CD8-positive, alpha-beta memory T cell (primary cell): ENCODE data around the gene LRFN2. TPM values are rescaled to one million over a fixed set of nuclear protein-coding genes. Genes with fewer than 3 reads are reported as not detected.

ENCODE experiments used
- CTCF ChIA-PET: fragments of 350-600 bp; sonication (Branson Sonifier 250); formaldehyde crosslinking; loops from one replicate; lab custom pipeline; 2021; ENCODE audit warnings: antibody characterized with exemption; lab: Charles Lee
- POLR2A ChIA-PET: fragments of 350-600 bp; sonication (Branson Sonifier 250); formaldehyde crosslinking; loops from one replicate; lab custom pipeline; 2021; ENCODE audit warnings: antibody characterized with exemption; lab: Charles Lee
- DNase-seq, 5 donors: peaks; one replicate each; pipeline versions ENCODE4 v3.0.0 to v3.0.0-alpha.2; 2020 to 2022; ENCODE audit warnings: mixed read lengths in 1 of 5
- H3K27ac ChIP-seq: one replicate; pipeline ENCODE4 v1.7.0; 2013; ENCODE audit warnings: low read depth, mild to moderate bottlenecking, low read length, moderate library complexity
- H3K27me3 ChIP-seq: 2 replicates; pipeline ENCODE4 v1.7.0; 2013; ENCODE audit warnings: low read length, mild to moderate bottlenecking; ENCODE audit not compliant: insufficient read depth, poor library complexity, severe bottlenecking
- H3K36me3 ChIP-seq: 2 replicates; pipeline ENCODE4 v1.7.0; 2013; ENCODE audit warnings: mild to moderate bottlenecking, low read length, moderate library complexity; ENCODE audit not compliant: insufficient read depth
- H3K4me1 ChIP-seq: 2 replicates; pipeline ENCODE4 v1.7.0; 2013; ENCODE audit warnings: mild to moderate bottlenecking, low read length, moderate library complexity; ENCODE audit not compliant: insufficient read depth
- H3K4me3 ChIP-seq: 2 replicates; pipeline ENCODE4 v1.7.0; 2013; ENCODE audit warnings: mild to moderate bottlenecking, low read length
- H3K9me3 ChIP-seq: 2 replicates; pipeline ENCODE4 v1.7.0; 2013; ENCODE audit warnings: mild to moderate bottlenecking, low read length
- H3K27ac Mint-ChIP-seq, 8 donors: one replicate each; pipeline ENCODE4 v1.8.0; 2020 to 2021; ENCODE audit warnings: mixed read lengths in 8 of 8, mild to moderate bottlenecking in 6 of 8, inconsistent platforms in 3 of 8, moderate library complexity in 3 of 8
- H3K27me3 Mint-ChIP-seq, 2 donors: one replicate each; pipeline ENCODE4 v1.8.0; 2020 to 2021; ENCODE audit warnings: mixed read lengths in 2 of 2, mild to moderate bottlenecking in 1 of 2, moderate library complexity in 1 of 2
- H3K36me3 Mint-ChIP-seq, 3 donors: one replicate each; pipeline ENCODE4 v1.8.0; 2020 to 2021; ENCODE audit warnings: mixed read lengths in 3 of 3, inconsistent platforms in 1 of 3, mild to moderate bottlenecking in 1 of 3
- H3K4me1 Mint-ChIP-seq, 3 donors: one replicate each; pipeline ENCODE4 v1.8.0; 2020 to 2021; ENCODE audit warnings: mixed read lengths in 3 of 3, inconsistent platforms in 1 of 3, mild to moderate bottlenecking in 1 of 3
- H3K4me3 Mint-ChIP-seq, 7 donors: one replicate each; pipeline ENCODE4 v1.8.0; 2020 to 2021; ENCODE audit warnings: mixed read lengths in 7 of 7, mild to moderate bottlenecking in 6 of 7, moderate library complexity in 4 of 7, inconsistent platforms in 2 of 7
- H3K9me3 Mint-ChIP-seq, 5 donors: one replicate each; pipeline ENCODE4 v1.8.0; 2020 to 2022; ENCODE audit warnings: mixed read lengths in 5 of 5, mild to moderate bottlenecking in 3 of 5, moderate library complexity in 2 of 5, inconsistent platforms in 1 of 5
- polyA plus RNA-seq: library from polyadenylated mRNA; unstranded; fragments of 300-500 nt; fragmentation: Illumina TruSeq; gene quantifications from one replicate; pipeline ENCODE4 v1.2.3, GENCODE V29; 2021
- total RNA-seq, 2 experiments: library from RNA; stranded (reverse); gene quantifications; one replicate each; pipeline ENCODE4 v1.2.3, GENCODE V29; 2021

Gene LRFN2
- total and polyA plus RNA-seq, 3 experiments from 2014 or later: 0.29 TPM; not detected in 2

DNA sequence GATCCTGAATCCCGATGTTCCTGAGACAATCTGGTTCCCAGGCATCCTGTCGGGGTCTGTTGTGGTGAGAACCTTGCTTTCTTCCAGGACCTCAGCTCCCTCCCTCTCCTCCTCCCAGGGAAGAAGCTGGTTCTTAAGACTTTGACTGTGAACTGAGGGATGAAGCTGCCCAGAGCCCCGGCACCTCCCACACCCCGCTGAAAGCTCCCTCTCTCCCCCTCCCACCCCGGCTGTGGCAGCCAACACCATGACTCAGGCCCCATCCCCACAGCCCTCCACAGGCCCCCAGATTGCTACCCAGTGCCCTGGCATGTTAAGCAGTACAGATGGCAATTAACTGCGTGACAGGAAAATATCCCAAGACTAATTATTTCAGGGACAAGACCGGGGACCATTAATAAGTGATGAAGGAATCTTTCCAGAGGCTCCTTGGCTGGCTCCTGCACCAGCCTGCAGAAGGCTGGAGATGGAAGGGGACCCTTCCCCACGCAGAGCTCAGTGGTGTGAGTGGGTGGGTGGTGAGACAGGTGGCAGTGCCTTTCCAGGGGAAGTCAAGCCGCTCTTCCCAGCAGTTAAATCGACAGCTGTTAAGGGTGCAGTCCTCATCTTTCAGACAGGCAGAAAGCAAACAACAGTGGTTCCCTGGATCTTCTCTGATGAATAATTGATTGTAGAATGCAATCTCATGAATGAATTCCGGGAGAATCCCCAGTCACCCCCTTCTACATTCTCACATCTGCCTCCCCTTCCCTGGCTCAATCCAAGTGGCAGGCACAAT, 237.9 kb downstream of the LRFN2 start:
- H3K27me3 Mint-ChIP-seq: peaks cover 0 to 4% of the 10 kb centered on the region in 2 donors
- no peaks in the 10 kb centered on the region for H3K4me1 Mint-ChIP-seq
- no peaks in the 10 kb centered on the region for H3K36me3 ChIP-seq
- no peaks in the 10 kb centered on the region for H3K4me1 ChIP-seq
- DNase-seq: no peak
- CTCF ChIA-PET: no interaction called here
- POLR2A ChIA-PET: no interaction called here
- H3K9me3 Mint-ChIP-seq: peaks cover 0 to 2% (median 0%) of the 10 kb centered on the region in 5 donors
- H3K4me3 ChIP-seq: no peak overlapping the region
- H3K36me3 Mint-ChIP-seq: no peaks in the 10 kb centered on the region
- H3K27me3 ChIP-seq: no peaks in the 10 kb centered on the region
- no peak overlapping the region for H3K27ac ChIP-seq
- H3K9me3 ChIP-seq: no peaks in the 10 kb centered on the region
- H3K4me3 Mint-ChIP-seq: no peak overlapping the region
- no peak overlapping the region for H3K27ac Mint-ChIP-seq

DNA sequence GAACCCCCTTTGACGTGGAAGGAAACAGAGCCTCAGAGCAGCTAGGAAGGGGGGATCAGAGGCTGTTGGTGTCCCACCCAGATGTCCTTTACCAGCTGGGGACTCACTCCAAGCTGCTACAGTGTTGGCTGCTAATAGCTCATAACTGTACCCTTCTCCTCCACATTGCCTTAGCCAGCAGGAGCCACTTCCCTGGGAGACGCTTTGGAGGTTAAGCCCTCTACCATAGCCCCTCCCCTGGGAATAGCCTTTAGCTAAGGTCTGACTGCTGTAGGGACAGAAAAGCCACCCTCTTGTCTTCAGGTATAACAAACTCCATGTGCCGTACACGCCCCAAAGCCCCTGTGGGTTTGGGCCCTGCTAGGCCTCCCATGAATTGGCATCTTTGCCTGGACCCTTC, 238.6 kb downstream of the LRFN2 start:
- H3K4me3 Mint-ChIP-seq: no peak overlapping the region
- ChIA-PET CTCF (no interaction called here), POLR2A (no interaction called here)
- Histone ChIP-seq H3K4me1 (no peaks in the 10 kb centered on the region), H3K36me3 (no peaks in the 10 kb centered on the region), H3K9me3 (no peaks in the 10 kb centered on the region), H3K27ac (no peak overlapping the region), H3K4me3 (no peak overlapping the region), H3K27me3 (no peaks in the 10 kb centered on the region)
- H3K4me1 Mint-ChIP-seq: no peaks in the 10 kb centered on the region
- H3K27me3 Mint-ChIP-seq: peaks cover 0 to 6% of the 10 kb centered on the region in 2 donors
- no peaks in the 10 kb centered on the region for H3K36me3 Mint-ChIP-seq
- H3K27ac Mint-ChIP-seq: no peak overlapping the region
- DNase-seq: no peak
- H3K9me3 Mint-ChIP-seq: peaks cover 0 to 2% (median 0%) of the 10 kb centered on the region in 5 donors

DNA sequence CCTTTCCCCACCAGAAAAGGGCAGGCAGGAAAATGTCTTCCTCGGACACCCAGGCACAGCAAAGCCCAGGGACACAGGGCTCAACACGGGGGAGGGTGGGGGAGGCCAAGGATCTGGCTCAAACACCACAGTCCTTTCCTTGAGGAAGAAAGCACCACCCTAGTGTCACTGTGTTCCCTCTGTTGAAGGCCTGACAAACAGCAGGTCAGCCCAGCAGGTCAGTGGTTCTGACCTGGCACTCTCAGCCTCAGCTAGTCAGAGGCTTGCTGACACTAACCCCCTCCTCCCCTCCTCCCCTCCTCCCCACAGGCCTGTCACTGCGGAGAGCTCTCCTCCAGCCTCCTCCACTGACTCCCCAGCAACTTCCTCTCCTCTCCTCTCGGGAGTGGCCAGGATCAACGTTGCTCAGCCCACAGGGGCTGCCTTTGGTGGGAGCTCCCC, 239.6 kb downstream of the LRFN2 start:
- Histone ChIP-seq H3K9me3 (no peaks in the 10 kb centered on the region), H3K27ac (no peak overlapping the region), H3K27me3 (no peaks in the 10 kb centered on the region), H3K4me1 (no peaks in the 10 kb centered on the region), H3K36me3 (no peaks in the 10 kb centered on the region), H3K4me3 (no peak overlapping the region)
- ChIA-PET POLR2A (no interaction called here), CTCF (interaction anchor here (0.7 kb wide), 1 partner anchor 162 kb away, joined by 3 read pairs; no protein-coding TSS in a partner anchor)
- Mint-ChIP-seq H3K9me3 (peaks cover 0 to 2% (median 0%) of the 10 kb centered on the region in 5 donors), H3K27ac (no peak overlapping the region), H3K27me3 (peaks cover 0 to 6% of the 10 kb centered on the region in 2 donors), H3K4me3 (no peak overlapping the region), H3K36me3 (no peaks in the 10 kb centered on the region), H3K4me1 (no peaks in the 10 kb centered on the region)
- DNase-seq: no peak

DNA sequence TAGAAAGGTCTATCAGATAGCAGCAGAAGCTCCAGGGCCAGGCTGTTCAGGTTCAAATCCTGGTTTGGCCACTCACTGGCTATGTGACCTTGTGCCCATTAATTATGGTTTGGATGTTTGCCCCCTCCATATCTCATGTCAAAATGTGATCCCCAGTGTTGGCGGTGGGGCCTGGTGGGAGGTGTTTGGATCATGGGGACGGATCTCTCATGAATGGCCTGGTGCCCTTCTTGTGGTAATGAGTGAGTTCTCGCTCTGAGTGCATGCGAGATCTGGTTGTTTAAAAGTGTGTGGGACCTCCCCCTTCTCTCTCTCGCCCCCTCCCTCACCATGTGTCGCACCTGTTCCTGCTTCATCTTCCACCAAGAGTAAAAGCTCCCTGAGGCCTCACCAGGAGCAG, 240.9 kb downstream of the LRFN2 start:
- no peaks in the 10 kb centered on the region for H3K9me3 ChIP-seq
- no peak overlapping the region for H3K27ac ChIP-seq
- ChIA-PET POLR2A (no interaction called here), CTCF (no interaction called here)
- H3K27me3 Mint-ChIP-seq: peaks cover 0 to 6% of the 10 kb centered on the region in 2 donors
- no peaks in the 10 kb centered on the region for H3K27me3 ChIP-seq
- no peak overlapping the region for H3K4me3 ChIP-seq
- no peak overlapping the region for H3K4me3 Mint-ChIP-seq
- H3K36me3 Mint-ChIP-seq: no peaks in the 10 kb centered on the region
- no peaks in the 10 kb centered on the region for H3K4me1 Mint-ChIP-seq
- peak overlapping the region in 1 of 8 donors; percentile 34 for H3K27ac Mint-ChIP-seq
- no peak for DNase-seq
- no peaks in the 10 kb centered on the region for H3K4me1 ChIP-seq
- H3K9me3 Mint-ChIP-seq: peaks cover 0 to 2% (median 0%) of the 10 kb centered on the region in 5 donors
- no peaks in the 10 kb centered on the region for H3K36me3 ChIP-seq

DNA sequence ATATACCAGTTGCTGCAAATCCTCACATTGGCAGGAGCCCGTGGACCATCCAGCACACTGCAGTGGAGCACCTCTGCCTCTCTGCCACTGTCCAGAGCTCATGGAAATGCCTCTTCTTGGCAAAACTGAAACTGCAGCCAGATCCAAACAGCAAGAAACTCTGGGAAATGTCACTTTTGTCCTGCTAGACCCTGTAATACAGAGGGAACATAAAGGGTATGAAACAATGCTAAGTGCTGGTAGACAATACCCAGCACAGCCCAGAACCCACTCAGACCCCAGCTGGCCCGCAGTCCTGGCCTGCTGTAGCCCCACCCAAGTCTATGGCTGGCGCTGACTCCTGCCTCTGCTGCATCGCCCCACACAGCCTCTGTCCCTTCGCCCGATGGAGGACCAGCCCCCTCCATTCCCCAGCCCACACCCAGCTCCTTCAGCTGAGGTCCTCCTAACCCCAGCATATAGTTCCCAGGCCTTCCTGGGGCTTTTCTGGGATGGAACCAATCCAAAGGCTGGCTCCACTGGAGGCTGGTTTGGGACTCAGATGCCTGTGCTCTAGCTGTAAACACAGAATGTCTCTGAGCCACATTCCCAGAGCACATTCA, 242.5 kb downstream of the LRFN2 start:
- H3K27me3 Mint-ChIP-seq: peaks cover 0 to 6% of the 10 kb centered on the region in 2 donors
- no peak overlapping the region for H3K27ac ChIP-seq
- ChIA-PET POLR2A (no interaction called here), CTCF (no interaction called here)
- H3K4me1 ChIP-seq: no peaks in the 10 kb centered on the region
- H3K9me3 Mint-ChIP-seq: peaks cover 0 to 2% (median 0%) of the 10 kb centered on the region in 5 donors
- no peak overlapping the region for H3K4me3 Mint-ChIP-seq
- no peak overlapping the region for H3K27ac Mint-ChIP-seq
- no peak for DNase-seq
- no peaks in the 10 kb centered on the region for H3K27me3 ChIP-seq
- no peak overlapping the region for H3K4me3 ChIP-seq
- H3K36me3 Mint-ChIP-seq: no peaks in the 10 kb centered on the region
- no peaks in the 10 kb centered on the region for H3K9me3 ChIP-seq
- H3K36me3 ChIP-seq: no peaks in the 10 kb centered on the region
- no peaks in the 10 kb centered on the region for H3K4me1 Mint-ChIP-seq

DNA sequence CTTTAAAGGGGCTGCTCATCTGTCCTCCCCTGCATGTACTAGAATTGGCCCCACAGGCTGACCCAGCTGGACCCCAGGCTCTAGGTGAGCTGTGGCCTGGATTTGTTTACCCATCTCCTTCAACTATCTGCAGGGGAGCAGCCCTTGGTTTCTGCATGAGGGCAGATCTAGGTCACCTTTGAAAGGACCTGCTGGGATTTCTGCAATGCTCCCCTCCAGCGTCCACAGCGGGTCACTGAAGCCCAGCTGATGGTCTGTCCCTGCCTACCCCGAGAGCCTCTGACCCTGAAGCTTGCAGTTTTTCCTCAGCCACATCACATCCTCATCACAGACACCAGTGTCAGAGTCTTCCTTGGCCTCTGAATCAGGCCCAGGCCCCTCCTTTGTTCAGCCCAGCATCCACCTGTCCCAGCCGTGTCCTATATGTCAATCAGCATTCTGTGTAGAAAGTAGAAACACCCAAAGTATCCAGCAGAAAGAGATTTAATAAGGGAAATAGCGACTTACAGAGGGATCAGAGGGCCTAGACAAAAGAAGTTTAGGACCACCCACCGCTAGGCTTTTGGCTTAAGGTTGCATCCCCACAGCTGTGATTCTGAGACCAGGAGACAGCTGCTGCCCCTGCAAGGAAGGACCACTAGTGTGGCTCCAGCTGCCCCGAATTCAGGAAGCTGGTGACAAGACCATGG, 243.1 kb downstream of the LRFN2 start:
- H3K9me3 Mint-ChIP-seq: peaks cover 0 to 2% (median 0%) of the 10 kb centered on the region in 5 donors
- peak overlapping the region in 1 of 8 donors; percentile 53 for H3K27ac Mint-ChIP-seq
- H3K4me1 Mint-ChIP-seq: no peaks in the 10 kb centered on the region
- POLR2A ChIA-PET: no interaction called here
- Histone ChIP-seq H3K9me3 (no peaks in the 10 kb centered on the region), H3K36me3 (no peaks in the 10 kb centered on the region), H3K4me3 (no peak overlapping the region), H3K4me1 (no peaks in the 10 kb centered on the region), H3K27ac (no peak overlapping the region), H3K27me3 (no peaks in the 10 kb centered on the region)
- H3K27me3 Mint-ChIP-seq: peaks cover 2 to 11% of the 10 kb centered on the region in 2 donors
- no peak for DNase-seq
- H3K4me3 Mint-ChIP-seq: no peak overlapping the region
- H3K36me3 Mint-ChIP-seq: no peaks in the 10 kb centered on the region
- CTCF ChIA-PET: no interaction called here

DNA sequence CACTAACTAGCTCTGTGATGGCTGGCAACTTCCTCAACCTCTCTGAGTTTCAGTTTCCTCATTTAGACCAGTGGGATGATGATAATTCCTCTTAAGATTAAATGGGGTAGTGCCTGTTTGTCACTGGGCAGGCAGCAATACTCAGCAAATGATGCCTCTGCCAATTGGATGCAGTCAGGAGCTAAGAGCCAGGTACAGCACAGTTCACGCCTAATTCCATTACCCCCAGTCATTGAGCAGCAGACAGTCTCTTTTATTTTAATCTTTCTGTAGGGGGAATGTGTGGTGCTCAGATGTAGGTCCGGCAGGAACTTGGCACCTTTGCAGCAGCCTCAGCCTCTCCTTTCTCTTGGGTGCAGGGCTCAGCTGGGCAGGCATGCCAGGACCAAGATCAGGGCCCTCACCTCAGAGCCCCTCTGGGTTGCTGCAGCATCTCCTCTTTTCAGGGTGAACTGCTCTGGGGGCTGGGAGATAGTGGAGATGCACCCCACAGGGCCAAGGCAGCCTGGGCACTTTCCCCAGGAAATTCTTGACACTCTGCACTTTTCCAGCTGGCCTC, 243.8 kb downstream of the LRFN2 start:
- Histone ChIP-seq H3K36me3 (no peaks in the 10 kb centered on the region), H3K27ac (no peak overlapping the region), H3K4me3 (no peak overlapping the region), H3K9me3 (no peaks in the 10 kb centered on the region), H3K27me3 (no peaks in the 10 kb centered on the region), H3K4me1 (no peaks in the 10 kb centered on the region)
- POLR2A ChIA-PET: no interaction called here
- Mint-ChIP-seq H3K4me1 (no peaks in the 10 kb centered on the region), H3K27ac (no peak overlapping the region), H3K9me3 (peaks cover 0 to 2% (median 0%) of the 10 kb centered on the region in 5 donors), H3K36me3 (no peaks in the 10 kb centered on the region), H3K4me3 (no peak overlapping the region), H3K27me3 (peaks cover 2 to 16% of the 10 kb centered on the region in 2 donors)
- CTCF ChIA-PET: no interaction called here
- DNase-seq: no peak
